Measurements from ENCODE around the gene PAF1. TPM values are rescaled to one million over a fixed set of nuclear protein-coding genes. Genes with fewer than 3 reads are reported as not detected.

The PAF1 gene
- total and polyA plus RNA-seq, 8 donors = 11.3 to 41.1 (median 15.4) TPM

- 80 to 89% methylated on average over 11 of the region's 11 CpGs for WGBS, 2 donors
- no peaks in the 10 kb centered on the region for H3K27me3 ChIP-seq
- FAIRE-seq (no peak), ATAC-seq (peak in 2 of 4 donors; percentile 2 to 6), DNase-seq (peak in 3 of 6 donors; percentile 54 to 75 (median 63))
- intact Hi-C loops (cut with DNase I) = loop anchor here in 1 of 3 donors (10.0 kb wide), 1 partner anchor 136 kb away; the partner anchor contains the start of gene EID2B
- H3K4me3 ChIP-seq = no peak overlapping the region
- H3K4me1 ChIP-seq = peaks cover 6 to 25% (median 15%) of the 10 kb centered on the region in 3 donors
- TF ChIP-seq CTCF (IDR thresholded peaks at IDR 0.05) = no peak
- H3K36me3 ChIP-seq = peaks cover 0 to 6% (median 0%) of the 10 kb centered on the region in 3 donors
- H3K27ac ChIP-seq = peak overlapping the region; percentile 46 to 85 (median 66)
- H3K9me3 ChIP-seq = no peaks in the 10 kb centered on the region
Measured at GRCh38 chr19:39398297-39398864, 7.5 kb upstream of the PAF1 start.

GRCh38 chr19:39397360-39398296, 6.7 kb upstream of the PAF1 start:
- peak; percentile 91 to 96 (median 94) for TF ChIP-seq CTCF (IDR thresholded peaks at IDR 0.05)
- no peak for FAIRE-seq

GRCh38 chr19:39390451-39390750, 505 bp downstream of the PAF1 start:
- peaks cover 0 to 34% (median 10%) of the 10 kb centered on the region in 3 donors for H3K36me3 ChIP-seq
- H3K9me3 ChIP-seq = no peaks in the 10 kb centered on the region
- DNase-seq = no peak
- FAIRE-seq = no peak
- WGBS, 2 donors = 0 to 1% methylated on average over 10 of the region's 10 CpGs
- peak overlapping the region; percentile 91 to 99 (median 94) for H3K27ac ChIP-seq
- ATAC-seq = peak in 3 of 4 donors; percentile 31 to 47 (median 36)
- intact Hi-C loops (cut with DNase I) = loop anchor here in 1 of 3 donors (10.0 kb wide), 1 partner anchor 144 kb away; the partner anchor contains the start of gene EID2B
- TF ChIP-seq CTCF (IDR thresholded peaks at IDR 0.05) = no peak
- no peaks in the 10 kb centered on the region for H3K27me3 ChIP-seq
- H3K4me1 ChIP-seq = peaks cover 0 to 8% (median 4%) of the 10 kb centered on the region in 3 donors
- H3K4me3 ChIP-seq = peak overlapping the region; percentile 57 to 97 (median 71)

More at GRCh38 chr19:39397360-39398296, 6.7 kb upstream of the PAF1 start:
- Histone ChIP-seq H3K9me3 (no peaks in the 10 kb centered on the region), H3K4me1 (peaks cover 6 to 25% (median 15%) of the 10 kb centered on the region in 3 donors), H3K27me3 (no peaks in the 10 kb centered on the region), H3K4me3 (no peak overlapping the region), H3K27ac (peak overlapping the region; percentile 46 to 85 (median 66)), H3K36me3 (peaks cover 0 to 6% (median 0%) of the 10 kb centered on the region in 3 donors)
- WGBS, 2 donors = 10% methylated on average over 17 of the region's 17 CpGs
- intact Hi-C loops (cut with DNase I) = loop anchor here in 1 of 3 donors (10.0 kb wide), 1 partner anchor 137 kb away; the partner anchor contains the start of gene EID2B
- ATAC-seq (peak; percentile 79 to 86 (median 84)), DNase-seq (peak; percentile 83 to 98 (median 91))

- peak overlapping the region; percentile 57 to 97 (median 71) for H3K4me3 ChIP-seq
Measured at GRCh38 chr19:39389631-39390414, 1.1 kb downstream of the PAF1 start.

More at GRCh38 chr19:39389631-39390414, 1.1 kb downstream of the PAF1 start:
- intact Hi-C loops (cut with DNase I) = loop anchor here in 1 of 3 donors (10.0 kb wide), 1 partner anchor 145 kb away; the partner anchor contains the start of gene EID2B
- no peak for ATAC-seq
- no peak for TF ChIP-seq CTCF (IDR thresholded peaks at IDR 0.05)
- Histone ChIP-seq H3K9me3 (no peaks in the 10 kb centered on the region), H3K27ac (peak overlapping the region in 3 of 4 donors; percentile 91 to 99 (median 97)), H3K36me3 (peaks cover 0 to 34% (median 10%) of the 10 kb centered on the region in 3 donors), H3K27me3 (no peaks in the 10 kb centered on the region), H3K4me1 (peaks cover 0 to 8% (median 4%) of the 10 kb centered on the region in 3 donors)
- 48 to 55% methylated on average over 13 of the region's 13 CpGs for WGBS, 2 donors
- no peak for DNase-seq
- FAIRE-seq = no peak

Measured in pancreas (tissue), 10 donors.